ENCODE measurements around the gene PAM. TPM values are rescaled to one million over a fixed set of nuclear protein-coding genes. Genes with fewer than 3 reads are reported as not detected.

PAM gene
- total and polyA plus RNA-seq, 2 of the 8 experiments (the other 6 are each of a cell fraction or from before 2014, with no cell fraction given) = 30.4 to 67.8 TPM

- no peak overlapping the region for H3K9ac ChIP-seq (replicated peaks in 1 of 4; ENCODE audit: extremely low read depth in 1 of 4, low read depth in 3 of 4, low read length in 3 of 4)
- no peaks in the 10 kb centered on the region for H3K79me2 ChIP-seq (ENCODE audit: control insufficient read depth in 1 of 2, insufficient read depth in 2 of 2, low read length in 2 of 2)
- H4K8ac ChIP-seq (ENCODE audit: extremely low read depth, insufficient read depth, low read length) = no peak overlapping the region
- no peak overlapping the region for H2BK120ac ChIP-seq (replicated peaks; ENCODE audit: low read depth, low read length)
- no peak overlapping the region for H2BK20ac ChIP-seq (ENCODE audit: low read length)
- no peak overlapping the region for H3K4me2 ChIP-seq (ENCODE audit: insufficient read depth in 1 of 2, low read depth in 2 of 2, low read length in 2 of 2)
- peaks cover 0 to 3% (median 0%) of the 10 kb centered on the region in 4 experiments; a peak in 1 of 7 replicates for H3K4me1 ChIP-seq (replicated peaks in 1 of 4; ENCODE audit: control insufficient read depth in 3 of 4, insufficient read depth in 4 of 4, low read length in 3 of 4)
- no peak overlapping the region for H2BK15ac ChIP-seq (ENCODE audit: low read length)
- no peaks in the 10 kb centered on the region for H3K79me1 ChIP-seq (ENCODE audit: low read depth, low read length)
- POLR2A ChIA-PET (ENCODE audit: partially characterized antibody) = no interaction called here
- H3K9me3 ChIP-seq (ENCODE audit: insufficient read depth in 2 of 2, low read depth in 1 of 2, low read length in 1 of 2) = no peaks in the 10 kb centered on the region
- H3K23ac ChIP-seq (ENCODE audit: insufficient read length) = no peak overlapping the region
- CTCF ChIA-PET (ENCODE audit: partially characterized antibody) = interaction anchor here (1.1 to 1.2 kb wide), 2 partner anchors 18 to 236 kb away, joined by 3 to 4 read pairs; no protein-coding TSS in a partner anchor
- H4K20me1 ChIP-seq (replicated peaks in 1 of 2; ENCODE audit: control insufficient read depth in 1 of 2, insufficient read depth in 2 of 2, low read length in 2 of 2) = no peaks in the 10 kb centered on the region
- no peak for DNase-seq (ENCODE audit: low read depth in 1 of 2, low spot score in 2 of 2)
- FAIRE-seq = no peak
- no peak overlapping the region for H2BK5ac ChIP-seq (ENCODE audit: low read depth, low read length)
- no peak overlapping the region for H2AFZ ChIP-seq (ENCODE audit: low read length)
- H3K27ac ChIP-seq (ENCODE audit: low read depth, low read length) = no peak overlapping the region
- no peak overlapping the region for H3K14ac ChIP-seq (ENCODE audit: insufficient read length)
- no peak overlapping the region for H4K5ac ChIP-seq (ENCODE audit: insufficient read length, low read depth, low read length)
- no peak overlapping the region for H2BK12ac ChIP-seq (ENCODE audit: low read depth, low read length)
- H3K23me2 ChIP-seq (ENCODE audit: low read depth, low read length) = no peaks in the 10 kb centered on the region
- no peaks in the 10 kb centered on the region for H3K27me3 ChIP-seq (replicated peaks in 1 of 4; ENCODE audit: control insufficient read depth in 3 of 4, extremely low read depth in 1 of 4, insufficient read depth in 3 of 4, low read length in 3 of 4)
- no peaks in the 10 kb centered on the region for H3K36me3 ChIP-seq (ENCODE audit: control insufficient read depth in 2 of 4, insufficient read depth in 4 of 4, low read length in 3 of 4)
- H4K91ac ChIP-seq (replicated peaks; ENCODE audit: insufficient read length, low read length) = no peak overlapping the region
- no peak overlapping the region for H3K18ac ChIP-seq (ENCODE audit: extremely low read depth, low read length)
- H3K4me3 ChIP-seq (ENCODE audit: extremely low read depth in 1 of 4, insufficient read depth in 2 of 4, low read depth in 3 of 4, low read length in 4 of 4) = no peak overlapping the region
- H2AK5ac ChIP-seq (ENCODE audit: low read depth, low read length) = no peak overlapping the region
- no peak overlapping the region for H3K56ac ChIP-seq (replicated peaks; ENCODE audit: insufficient read length, low read depth, low read length)
- 86% methylated on average over 7 of the region's 7 CpGs; no CpG with 5 or more reads in 1 of the 2 experiments for WGBS, 2 experiments (ENCODE audit: extremely low coverage in 1 of 2, insufficient coverage in 1 of 2, insufficient read length in 1 of 2, insufficient replicate concordance in 2 of 2, low coverage in 1 of 2, low lambda C conversion rate in 2 of 2, missing lambda C conversion rate in 1 of 2)
- H3K4ac ChIP-seq (replicated peaks; ENCODE audit: insufficient read length, low read depth, low read length) = no peak overlapping the region
- TF ChIP-seq RXRA (IDR thresholded peaks at IDR 0.05; ENCODE audit: insufficient read depth, low read depth, low read length) = no peak
- no peak for TF ChIP-seq FOSL1 (IDR thresholded peaks at IDR 0.05; ENCODE audit: insufficient read depth, low read depth, low read length)
- no peak for TF ChIP-seq KDM4A (IDR thresholded peaks at IDR 0.05; ENCODE audit: low read depth, low read length, severe bottlenecking)
- TF ChIP-seq SP1 (IDR thresholded peaks at IDR 0.05; ENCODE audit: low read depth, low read length) = no peak
- no peak for TF ChIP-seq GTF2F1 (IDR thresholded peaks at IDR 0.05; ENCODE audit: borderline replicate concordance, low read depth, low read length)
- TF ChIP-seq RBBP5 (IDR thresholded peaks at IDR 0.05; ENCODE audit: borderline replicate concordance, low read depth, low read length) = no peak
- TF ChIP-seq ASH2L (IDR thresholded peaks at IDR 0.05; ENCODE audit: low read length) = no peak
- no peak for TF ChIP-seq BACH1 (IDR thresholded peaks at IDR 0.05; ENCODE audit: low read length)
- no peak for TF ChIP-seq JUN (IDR thresholded peaks at IDR 0.05; ENCODE audit: low read depth, low read length)
- no peak for TF ChIP-seq KDM5A (IDR thresholded peaks at IDR 0.05; ENCODE audit: low read length)
- no peak for TF ChIP-seq SUZ12 (IDR thresholded peaks at IDR 0.05; ENCODE audit: low read length)
- TF ChIP-seq KDM1A (IDR thresholded peaks at IDR 0.05; ENCODE audit: borderline replicate concordance, low read length) = no peak
- TF ChIP-seq EP300 (IDR thresholded peaks at IDR 0.05; ENCODE audit: borderline replicate concordance in 1 of 2, low read depth in 2 of 2, low read length in 2 of 2) = no peak
These were observed 148.2 kb downstream of the PAM start for GRCh38 chr5:102903074-102903871.

All from H1 (cell line).